WTC11 (cell line): Measurements from ENCODE around the gene CLPTM1L.
"Not testable (repeated sequence)": the region's sequence is repeated elsewhere in the genome, so short reads cannot be mapped to it uniquely, and the experiment has no call there.

Experiments used
- CBFB ChIP-seq: sonication (generic); formaldehyde crosslinking; IDR thresholded peaks from 2 replicates; pipeline ENCODE4 v1.8.1; 2022; ENCODE audit warnings: mild to moderate bottlenecking, low read depth, missing genetic modification reagents
- CREM ChIP-seq: sonication (generic); formaldehyde crosslinking; IDR thresholded peaks from 2 replicates; pipeline ENCODE4 v1.8.1; 2022; ENCODE audit warnings: mild to moderate bottlenecking, missing genetic modification reagents, moderate library complexity
- CTCF ChIP-seq: fragments of 200-600 bp; IDR thresholded peaks from 2 replicates; pipeline ENCODE4 v1.8.0; 2022; ENCODE audit warnings: antibody characterized with exemption
- FOXJ3 ChIP-seq: sonication (generic); formaldehyde crosslinking; IDR thresholded peaks from 2 replicates; pipeline ENCODE4 v1.9.0; 2021; ENCODE audit warnings: missing genetic modification reagents, mild to moderate bottlenecking, borderline replicate concordance
- JUN ChIP-seq: sonication (generic); formaldehyde crosslinking; IDR thresholded peaks from 2 replicates; pipeline ENCODE4 v1.8.0; 2023; ENCODE audit warnings: mild to moderate bottlenecking, missing genetic modification reagents
- MAX ChIP-seq: sonication (generic); formaldehyde crosslinking; IDR thresholded peaks from 2 replicates; pipeline ENCODE4 v1.8.0; 2022; ENCODE audit warnings: mild to moderate bottlenecking, missing genetic modification reagents
- PRDM15 ChIP-seq: sonication (generic); formaldehyde crosslinking; IDR thresholded peaks from 2 replicates; pipeline ENCODE4 v1.8.0; 2022; ENCODE audit warnings: missing genetic modification reagents
- STAT6 ChIP-seq: sonication (generic); formaldehyde crosslinking; conservative IDR thresholded peaks from 2 replicates; pipeline ENCODE4 v1.8.1; 2023; ENCODE audit warnings: mild to moderate bottlenecking, low read depth, missing genetic modification reagents, moderate library complexity
- TCF7 ChIP-seq: sonication (generic); formaldehyde crosslinking; IDR thresholded peaks from 2 replicates; pipeline ENCODE4 v1.8.0; 2022; ENCODE audit warnings: mild to moderate bottlenecking, low read depth, missing genetic modification reagents, moderate library complexity
- TEAD4 ChIP-seq: sonication (generic); formaldehyde crosslinking; IDR thresholded peaks from 2 replicates; pipeline ENCODE4 v1.8.0; 2022; ENCODE audit warnings: mild to moderate bottlenecking, missing genetic modification reagents
- ZMAT4 ChIP-seq: fragments of 250-450 bp; sonication (Bioruptor Pico); IDR thresholded peaks from 2 replicates; pipeline ENCODE4 v1.9.0; 2021; ENCODE audit warnings: mild to moderate bottlenecking

- not testable (repeated sequence) for TF ChIP-seq CTCF; CBFB (CRISPR knock-in tag); JUN (CRISPR knock-in tag); CREM; FOXJ3 (CRISPR knock-in tag); MAX (CRISPR knock-in tag); ZMAT4; STAT6 (CRISPR knock-in tag); PRDM15; TEAD4 (CRISPR knock-in tag); TCF7 (CRISPR knock-in tag)
These were observed 27.1 kb upstream of the CLPTM1L start for GRCh38 chr5:1371972-1372342.
